ENCODE data around the gene TCF23. TPM values are rescaled to one million over a fixed set of nuclear protein-coding genes. Genes with fewer than 3 reads are reported as not detected.

TCF23 gene
- total RNA-seq, 2 donors from 2014 or later = not detected

DNA sequence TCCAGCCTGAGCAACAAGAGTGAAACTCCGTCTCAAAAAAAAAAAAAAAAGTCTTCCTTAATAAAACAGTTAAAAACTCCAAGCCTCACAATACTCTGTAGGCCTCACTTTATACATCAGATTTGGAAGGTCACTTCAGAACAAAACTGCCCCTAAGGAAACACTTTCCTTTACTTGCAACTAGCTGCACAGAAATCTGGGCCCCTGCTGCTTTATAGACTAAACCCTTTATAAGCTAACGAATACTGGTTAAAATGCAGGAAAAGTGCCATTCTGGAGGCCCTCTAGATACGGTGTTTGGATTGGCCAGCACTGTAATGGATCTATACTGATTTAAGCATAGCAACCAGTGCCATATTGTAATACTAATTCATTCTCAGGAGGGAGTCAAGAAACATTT lies 23.7 kb upstream of the TCF23 start:
- Mint-ChIP-seq H3K9me3 (peaks cover 3% of the 10 kb centered on the region), H3K27me3 (ENCODE audit: insufficient read depth) (peaks cover 52% of the 10 kb centered on the region), H3K4me1 (peaks cover 9% of the 10 kb centered on the region), H3K27ac (no peak overlapping the region), H3K4me3 (no peak overlapping the region), H3K36me3 (ENCODE audit: low read depth) (peaks cover 6% of the 10 kb centered on the region)
- Histone ChIP-seq H3K4me1 (ENCODE audit: control insufficient read depth, insufficient read depth, low read length) (no peaks in the 10 kb centered on the region), H3K9me3 (ENCODE audit: control insufficient read depth, low read length) (no peaks in the 10 kb centered on the region), H3K27ac (ENCODE audit: low read depth, low read length) (no peak overlapping the region), H3K4me3 (ENCODE audit: low read length) (no peak overlapping the region), H3K9ac (ENCODE audit: extremely low read depth, low read length, poor library complexity, severe bottlenecking) (no peak overlapping the region), H3K36me3 (ENCODE audit: control insufficient read depth, insufficient read depth, low read length) (peaks cover under 1% of the 10 kb centered on the region), H3K27me3 (ENCODE audit: control insufficient read depth, insufficient read depth, low read length, poor library complexity, severe bottlenecking) (peaks cover 47% of the 10 kb centered on the region)
- no peak for TF ChIP-seq CTCF (conservative IDR thresholded peaks at IDR 0.05)
- WGBS, 2 experiments (ENCODE audit: insufficient coverage in 1 of 2, insufficient read length in 1 of 2) = 91 to 100% methylated on average over 1 to 3 of the region's 3 CpGs
- DNase-seq = no peak

DNA sequence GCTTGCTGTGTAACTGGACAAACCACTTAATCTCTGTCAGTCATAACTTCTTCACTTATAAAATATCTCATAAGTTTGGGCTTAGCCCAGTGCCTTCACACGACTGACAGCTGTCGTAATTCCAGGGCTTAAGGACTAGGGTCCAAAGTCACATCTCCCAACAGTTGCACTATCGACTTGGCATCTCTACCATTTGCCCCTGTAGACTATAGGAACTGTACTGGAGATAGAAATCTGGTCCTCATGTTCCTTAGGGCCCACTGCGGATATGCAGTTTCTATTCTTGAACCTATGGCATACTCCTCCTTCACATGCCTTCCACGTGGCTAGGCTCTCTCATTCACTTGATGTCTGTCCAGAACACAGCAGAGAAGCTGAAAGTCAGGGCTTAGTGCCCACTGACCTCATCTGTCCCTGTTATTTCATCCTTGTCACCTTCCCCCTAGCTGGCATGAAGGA lies 22.5 kb upstream of the TCF23 start:
- no peak overlapping the region for H3K27ac Mint-ChIP-seq
- H3K27ac ChIP-seq (ENCODE audit: low read depth, low read length) = no peak overlapping the region
- peaks cover 41% of the 10 kb centered on the region for H3K27me3 Mint-ChIP-seq (ENCODE audit: insufficient read depth)
- H3K36me3 ChIP-seq (ENCODE audit: control insufficient read depth, insufficient read depth, low read length) = peaks cover 12% of the 10 kb centered on the region
- peaks cover 15% of the 10 kb centered on the region for H3K36me3 Mint-ChIP-seq (ENCODE audit: low read depth)
- no peaks in the 10 kb centered on the region for H3K9me3 ChIP-seq (ENCODE audit: control insufficient read depth, low read length)
- peaks cover 9% of the 10 kb centered on the region for H3K4me1 Mint-ChIP-seq
- H3K27me3 ChIP-seq (ENCODE audit: control insufficient read depth, insufficient read depth, low read length, poor library complexity, severe bottlenecking) = peaks cover 35% of the 10 kb centered on the region
- TF ChIP-seq CTCF (conservative IDR thresholded peaks at IDR 0.05) = no peak
- H3K9ac ChIP-seq (ENCODE audit: extremely low read depth, low read length, poor library complexity, severe bottlenecking) = no peak overlapping the region
- WGBS, 2 experiments (ENCODE audit: insufficient coverage in 1 of 2, insufficient read length in 1 of 2) = 67 to 68% methylated on average over 5 of the region's 5 CpGs
- H3K9me3 Mint-ChIP-seq = no peaks in the 10 kb centered on the region
- DNase-seq = no peak
- H3K4me1 ChIP-seq (ENCODE audit: control insufficient read depth, insufficient read depth, low read length) = no peaks in the 10 kb centered on the region
- H3K4me3 ChIP-seq (ENCODE audit: low read length) = no peak overlapping the region
- H3K4me3 Mint-ChIP-seq = no peak overlapping the region

- Mint-ChIP-seq H3K27me3 (ENCODE audit: insufficient read depth) (peaks cover 23% of the 10 kb centered on the region), H3K4me3 (no peak overlapping the region), H3K27ac (no peak overlapping the region), H3K36me3 (ENCODE audit: low read depth) (peaks cover 24% of the 10 kb centered on the region), H3K4me1 (peaks cover 6% of the 10 kb centered on the region), H3K9me3 (no peaks in the 10 kb centered on the region)
- no peak for DNase-seq
- Histone ChIP-seq H3K9ac (ENCODE audit: extremely low read depth, low read length, poor library complexity, severe bottlenecking) (no peak overlapping the region), H3K4me1 (ENCODE audit: control insufficient read depth, insufficient read depth, low read length) (no peaks in the 10 kb centered on the region), H3K9me3 (ENCODE audit: control insufficient read depth, low read length) (no peaks in the 10 kb centered on the region), H3K27me3 (ENCODE audit: control insufficient read depth, insufficient read depth, low read length, poor library complexity, severe bottlenecking) (peaks cover 17% of the 10 kb centered on the region), H3K4me3 (ENCODE audit: low read length) (no peak overlapping the region), H3K27ac (ENCODE audit: low read depth, low read length) (no peak overlapping the region), H3K36me3 (ENCODE audit: control insufficient read depth, insufficient read depth, low read length) (peaks cover 30% of the 10 kb centered on the region)
- TF ChIP-seq CTCF (conservative IDR thresholded peaks at IDR 0.05) = no peak
- 90 to 94% methylated on average over 8 to 9 of the region's 9 CpGs for WGBS, 2 experiments (ENCODE audit: insufficient coverage in 1 of 2, insufficient read length in 1 of 2)
Measured at GRCh38 chr2:27127883-27128667, 20.7 kb upstream of the TCF23 start.

Data from endodermal cell (in vitro differentiated cells).